HepG2 (cell line): ENCODE data around the gene ZNF419. TPM values are rescaled to one million over a fixed set of nuclear protein-coding genes. Genes with fewer than 3 reads are reported as not detected.

Experiments used
- ADNP ChIP-seq: sonication (generic); formaldehyde crosslinking; IDR thresholded peaks from 2 replicates; pipeline ENCODE4 v1.4.0; 2020; ENCODE audit warnings: missing genetic modification reagents
- ATF7 ChIP-seq, 2 experiments: fragments of 450-650 bp in 1 of 2; sonication (generic) in 1 of 2; formaldehyde crosslinking in 1 of 2; IDR thresholded peaks; 2 replicates each; pipeline versions ENCODE4 v1.4.0 to v1.6.1; 2016 to 2020; ENCODE audit warnings: antibody characterized with exemption in 1 of 2, mild to moderate bottlenecking in 1 of 2, missing genetic modification reagents in 1 of 2
- HES4 ChIP-seq: sonication (generic); formaldehyde crosslinking; IDR thresholded peaks from 2 replicates; pipeline ENCODE4 v1.9.0; 2021; ENCODE audit warnings: mild to moderate bottlenecking, missing genetic modification reagents, borderline replicate concordance
- NCOA2 ChIP-seq: sonication (generic); formaldehyde crosslinking; IDR thresholded peaks from 2 replicates; pipeline ENCODE4 v1.8.0; 2022; ENCODE audit warnings: inconsistent platforms
- NCOR1 ChIP-seq: fragments of 200-600 bp; sonication (generic); IDR thresholded peaks from 2 replicates; pipeline ENCODE4 v1.7.0; 2017; ENCODE audit warnings: antibody characterized with exemption, low read length, borderline replicate concordance
- NFYB ChIP-seq: sonication (generic); formaldehyde crosslinking; IDR thresholded peaks from 2 replicates; pipeline ENCODE4 v1.4.0; 2020; ENCODE audit warnings: missing genetic modification reagents
- PAF1 ChIP-seq: IDR thresholded peaks from 2 replicates; pipeline ENCODE4 v1.6.1; 2016; ENCODE audit warnings: missing genetic modification reagents, missing compliant biosample characterization
- SNAI1 ChIP-seq: sonication (generic); formaldehyde crosslinking; IDR thresholded peaks from 2 replicates; pipeline ENCODE4 v1.5.0; 2020; ENCODE audit warnings: mild to moderate bottlenecking, missing genetic modification reagents, borderline replicate concordance
- THAP11 ChIP-seq: IDR thresholded peaks from 2 replicates; pipeline ENCODE4 v1.6.1; 2016; ENCODE audit warnings: missing biosample characterization, missing genetic modification reagents
- ZNF607 ChIP-seq: sonication (generic); formaldehyde crosslinking; IDR thresholded peaks from 2 replicates; pipeline ENCODE4 v1.5.1; 2020; ENCODE audit warnings: missing genetic modification reagents, mild to moderate bottlenecking, borderline replicate concordance
- ZNF761 ChIP-seq: sonication (generic); formaldehyde crosslinking; conservative IDR thresholded peaks from 2 replicates; pipeline ENCODE4 v1.4.0; 2020; ENCODE audit warnings: mild to moderate bottlenecking, missing genetic modification reagents
- ZNF768 ChIP-seq: sonication (generic); formaldehyde crosslinking; IDR thresholded peaks from 2 replicates; pipeline ENCODE4 v1.4.0; 2020; ENCODE audit warnings: missing genetic modification reagents
- ZNF776 ChIP-seq: sonication (generic); formaldehyde crosslinking; IDR thresholded peaks from 2 replicates; pipeline ENCODE4 v1.4.0; 2020; ENCODE audit warnings: mild to moderate bottlenecking, missing genetic modification reagents
- polyA plus RNA-seq, 8 experiments: library from polyadenylated mRNA; depleted of rRNA in 3 of 8; stranded (reverse) in 7 of 8; unstranded in 1 of 8; fragments of >200 nt; fragmentation: Illumina TruSeq in 4 of 8; extraction: Trizol in 4 of 8; gene quantifications; 2 replicates each; pipeline versions ENCODE4 v1.2.1 to v1.2.3, GENCODE V29; 2011 to 2016; ENCODE audit warnings: low read depth in 4 of 8, missing spikeins in 1 of 8, mixed read lengths in 1 of 8; ENCODE audit not compliant: insufficient read depth in 1 of 8
- total RNA-seq, 5 experiments: library from RNA; depleted of rRNA; stranded (reverse); fragments of >200 nt; fragmentation: Illumina TruSeq; extraction: Trizol; gene quantifications; 2 replicates each; pipeline ENCODE4 v1.2.3, GENCODE V29; 2016; ENCODE audit warnings: low read depth in 1 of 5
- TF ChIP-seq, protein P1 (sequence below): IDR thresholded peaks from 2 replicates; pipeline ENCODE4 v1.6.1; 2018; ENCODE audit warnings: missing genetic modification reagents, mild to moderate bottlenecking, missing compliant biosample characterization
- TF ChIP-seq, protein P2 (sequence below): sonication (generic); formaldehyde crosslinking; IDR thresholded peaks from 2 replicates; pipeline ENCODE4 v1.4.0; 2020; ENCODE audit warnings: missing genetic modification reagents, borderline replicate concordance
- TF ChIP-seq, protein P3 (sequence below): sonication (generic); formaldehyde crosslinking; IDR thresholded peaks from 2 replicates; pipeline ENCODE4 v1.5.1; 2020; ENCODE audit warnings: missing genetic modification reagents, mild to moderate bottlenecking, borderline replicate concordance
- TF ChIP-seq, protein P4 (sequence below): IDR thresholded peaks from 2 replicates; pipeline ENCODE4 v1.6.1; 2016; ENCODE audit warnings: mild to moderate bottlenecking

The ZNF419 gene
- total and polyA plus RNA-seq, 2 of the 13 experiments (the other 11 are each of a cell fraction or from before 2014, with no cell fraction given), result 8.5 to 8.8 TPM

DNA sequence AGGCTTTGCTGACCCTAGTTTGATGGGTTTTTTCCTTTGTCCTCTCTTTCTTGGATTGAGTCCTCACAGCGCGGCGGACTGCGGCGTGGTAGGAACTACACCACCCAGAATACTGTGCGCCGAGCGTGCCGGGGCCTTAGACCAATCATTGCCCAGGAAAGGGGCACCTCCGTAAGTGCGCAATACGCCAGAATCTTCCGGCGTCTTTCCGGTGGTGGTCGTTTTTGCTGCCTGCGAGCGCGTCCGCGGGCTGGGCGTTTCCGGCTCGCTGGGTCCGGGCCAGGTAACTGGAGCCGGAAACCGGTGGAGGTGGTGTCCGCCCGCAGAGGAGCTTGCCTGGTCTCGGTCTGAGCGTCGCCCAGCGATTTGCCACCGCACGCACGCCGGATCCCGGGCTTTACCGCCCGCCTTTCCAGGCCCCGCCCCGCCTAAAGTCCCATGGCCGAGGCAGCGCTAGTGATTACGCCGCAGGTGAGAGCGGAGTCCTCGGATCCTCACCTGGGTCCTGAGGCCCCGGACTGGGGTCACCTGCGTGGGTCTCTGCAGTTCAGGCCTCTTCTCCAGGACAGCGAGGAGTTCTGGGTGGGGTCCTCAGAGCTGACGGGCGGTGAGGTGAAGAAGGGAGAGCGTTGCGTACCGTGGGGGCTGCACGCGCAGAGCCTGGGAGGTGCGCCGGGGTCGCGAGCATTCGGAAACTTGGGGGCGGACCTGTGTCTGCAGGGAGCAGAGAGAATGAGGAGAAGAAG, 39.8 kb downstream of the ZNF419 start, which contains the start of gene ZNF549 (continued):
- TF ChIP-seq, protein P1, sequence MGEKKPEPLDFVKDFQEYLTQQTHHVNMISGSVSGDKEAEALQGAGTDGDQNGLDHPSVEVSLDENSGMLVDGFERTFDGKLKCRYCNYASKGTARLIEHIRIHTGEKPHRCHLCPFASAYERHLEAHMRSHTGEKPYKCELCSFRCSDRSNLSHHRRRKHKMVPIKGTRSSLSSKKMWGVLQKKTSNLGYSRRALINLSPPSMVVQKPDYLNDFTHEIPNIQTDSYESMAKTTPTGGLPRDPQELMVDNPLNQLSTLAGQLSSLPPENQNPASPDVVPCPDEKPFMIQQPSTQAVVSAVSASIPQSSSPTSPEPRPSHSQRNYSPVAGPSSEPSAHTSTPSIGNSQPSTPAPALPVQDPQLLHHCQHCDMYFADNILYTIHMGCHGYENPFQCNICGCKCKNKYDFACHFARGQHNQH (CRISPR knock-in tag), result peak; percentile 81; the same call in 1 of the 2 replicates
- TF ChIP-seq HES4 (CRISPR knock-in tag) (peak; percentile 17; the same call in 1 of the 2 replicates), ADNP (CRISPR knock-in tag) (no peak), ZNF768 (CRISPR knock-in tag) (peak; percentile 66; the same call in 1 of the 2 replicates), NFYB (peak; percentile 87), THAP11 (peak; percentile 99), SNAI1 (CRISPR knock-in tag) (no peak), NCOR1 (0 out of 2 replicates have a peak, but pooled peaks have one; percentile 25), ZNF761 (CRISPR knock-in tag) (peak; percentile 83), ZNF776 (CRISPR knock-in tag) (no peak), PAF1 (CRISPR knock-in tag) (no peak), ATF7 (IDR thresholded peaks at IDR 0.05) (no peak), ATF7 (CRISPR knock-in tag; IDR thresholded peaks at IDR 0.05) (0 out of 2 replicates have a peak, but pooled peaks have one; percentile 62), ZNF607 (CRISPR knock-in tag) (0 out of 2 replicates have a peak, but pooled peaks have one; percentile 33), NCOA2 (CRISPR knock-in tag) (peak; percentile 25; the same call in 1 of the 2 replicates)
- TF ChIP-seq, protein P2, sequence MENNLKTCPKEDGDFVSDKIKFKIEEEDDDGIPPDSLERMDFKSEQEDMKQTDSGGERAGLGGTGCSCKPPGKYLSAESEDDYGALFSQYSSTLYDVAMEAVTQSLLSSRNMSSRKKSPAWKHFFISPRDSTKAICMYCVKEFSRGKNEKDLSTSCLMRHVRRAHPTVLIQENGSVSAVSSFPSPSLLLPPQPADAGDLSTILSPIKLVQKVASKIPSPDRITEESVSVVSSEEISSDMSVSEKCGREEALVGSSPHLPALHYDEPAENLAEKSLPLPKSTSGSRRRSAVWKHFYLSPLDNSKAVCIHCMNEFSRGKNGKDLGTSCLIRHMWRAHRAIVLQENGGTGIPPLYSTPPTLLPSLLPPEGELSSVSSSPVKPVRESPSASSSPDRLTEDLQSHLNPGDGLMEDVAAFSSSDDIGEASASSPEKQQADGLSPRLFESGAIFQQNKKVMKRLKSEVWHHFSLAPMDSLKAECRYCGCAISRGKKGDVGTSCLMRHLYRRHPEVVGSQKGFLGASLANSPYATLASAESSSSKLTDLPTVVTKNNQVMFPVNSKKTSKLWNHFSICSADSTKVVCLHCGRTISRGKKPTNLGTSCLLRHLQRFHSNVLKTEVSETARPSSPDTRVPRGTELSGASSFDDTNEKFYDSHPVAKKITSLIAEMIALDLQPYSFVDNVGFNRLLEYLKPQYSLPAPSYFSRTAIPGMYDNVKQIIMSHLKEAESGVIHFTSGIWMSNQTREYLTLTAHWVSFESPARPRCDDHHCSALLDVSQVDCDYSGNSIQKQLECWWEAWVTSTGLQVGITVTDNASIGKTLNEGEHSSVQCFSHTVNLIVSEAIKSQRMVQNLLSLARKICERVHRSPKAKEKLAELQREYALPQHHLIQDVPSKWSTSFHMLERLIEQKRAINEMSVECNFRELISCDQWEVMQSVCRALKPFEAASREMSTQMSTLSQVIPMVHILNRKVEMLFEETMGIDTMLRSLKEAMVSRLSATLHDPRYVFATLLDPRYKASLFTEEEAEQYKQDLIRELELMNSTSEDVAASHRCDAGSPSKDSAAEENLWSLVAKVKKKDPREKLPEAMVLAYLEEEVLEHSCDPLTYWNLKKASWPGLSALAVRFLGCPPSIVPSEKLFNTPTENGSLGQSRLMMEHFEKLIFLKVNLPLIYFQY, result peak; percentile 92
- TF ChIP-seq, protein P3, sequence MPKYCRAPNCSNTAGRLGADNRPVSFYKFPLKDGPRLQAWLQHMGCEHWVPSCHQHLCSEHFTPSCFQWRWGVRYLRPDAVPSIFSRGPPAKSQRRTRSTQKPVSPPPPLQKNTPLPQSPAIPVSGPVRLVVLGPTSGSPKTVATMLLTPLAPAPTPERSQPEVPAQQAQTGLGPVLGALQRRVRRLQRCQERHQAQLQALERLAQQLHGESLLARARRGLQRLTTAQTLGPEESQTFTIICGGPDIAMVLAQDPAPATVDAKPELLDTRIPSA (CRISPR knock-in tag), result no peak
- TF ChIP-seq, protein P4, sequence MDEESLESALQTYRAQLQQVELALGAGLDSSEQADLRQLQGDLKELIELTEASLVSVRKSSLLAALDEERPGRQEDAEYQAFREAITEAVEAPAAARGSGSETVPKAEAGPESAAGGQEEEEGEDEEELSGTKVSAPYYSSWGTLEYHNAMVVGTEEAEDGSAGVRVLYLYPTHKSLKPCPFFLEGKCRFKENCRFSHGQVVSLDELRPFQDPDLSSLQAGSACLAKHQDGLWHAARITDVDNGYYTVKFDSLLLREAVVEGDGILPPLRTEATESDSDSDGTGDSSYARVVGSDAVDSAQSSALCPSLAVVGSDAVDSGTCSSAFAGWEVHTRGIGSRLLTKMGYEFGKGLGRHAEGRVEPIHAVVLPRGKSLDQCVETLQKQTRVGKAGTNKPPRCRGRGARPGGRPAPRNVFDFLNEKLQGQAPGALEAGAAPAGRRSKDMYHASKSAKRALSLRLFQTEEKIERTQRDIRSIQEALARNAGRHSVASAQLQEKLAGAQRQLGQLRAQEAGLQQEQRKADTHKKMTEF (CRISPR knock-in tag), result peak; percentile 67; the same call in 1 of the 2 replicates
